ENCODE data around the gene TRHDE.
A peak's percentile ranks its signal among the peaks of the same experiment; 100 is the strongest.

Gene TRHDE

GRCh38 chr12:72318341-72318740, 46.2 kb downstream of the TRHDE start:
- no peak for DNase-seq

- no peak for DNase-seq
Measured at GRCh38 chr12:72323881-72324280, 51.7 kb downstream of the TRHDE start.

GRCh38 chr12:72330301-72330700, 58.1 kb downstream of the TRHDE start:
- no peak for DNase-seq

- DNase-seq, result no peak
Measured at GRCh38 chr12:72330784-72331183, 58.6 kb downstream of the TRHDE start.

- no peak for DNase-seq
Measured at GRCh38 chr12:72337382-72337781, 65.2 kb downstream of the TRHDE start.

GRCh38 chr12:72337946-72338345, 65.8 kb downstream of the TRHDE start:
- DNase-seq, result no peak

- no peak for DNase-seq
Measured at GRCh38 chr12:72338437-72338836, 66.3 kb downstream of the TRHDE start.

GRCh38 chr12:72346363-72346944, 74.3 kb downstream of the TRHDE start:
- DNase-seq, result peak; percentile 12

- no peak for DNase-seq
Measured at GRCh38 chr12:72349491-72349890, 77.3 kb downstream of the TRHDE start.

- no peak for DNase-seq
Measured at GRCh38 chr12:72359416-72359815, 87.2 kb downstream of the TRHDE start.

GRCh38 chr12:72365151-72365550, 93.0 kb downstream of the TRHDE start:
- no peak for DNase-seq

- no peak for DNase-seq
Measured at GRCh38 chr12:72366255-72366654, 94.1 kb downstream of the TRHDE start.

- DNase-seq, result no peak
Measured at GRCh38 chr12:72368298-72368697, 96.1 kb downstream of the TRHDE start.

GRCh38 chr12:72368719-72369422, 96.7 kb downstream of the TRHDE start:
- DNase-seq, result no peak

GRCh38 chr12:72369423-72369959, 97.3 kb downstream of the TRHDE start:
- no peak for DNase-seq

GRCh38 chr12:72380441-72380840, 108.3 kb downstream of the TRHDE start:
- DNase-seq, result no peak

GRCh38 chr12:72388322-72388721, 116.2 kb downstream of the TRHDE start:
- no peak for DNase-seq

- DNase-seq, result no peak
Measured at GRCh38 chr12:72390146-72390545, 118.0 kb downstream of the TRHDE start.

GRCh38 chr12:72406111-72406510, 133.9 kb downstream of the TRHDE start:
- no peak for DNase-seq

GRCh38 chr12:72432037-72432604, 160.0 kb downstream of the TRHDE start:
- no peak for DNase-seq

- DNase-seq, result no peak
Measured at GRCh38 chr12:72433298-72433697, 161.1 kb downstream of the TRHDE start.

GRCh38 chr12:72434999-72435398, 162.8 kb downstream of the TRHDE start:
- no peak for DNase-seq

GRCh38 chr12:72442217-72442616, 170.0 kb downstream of the TRHDE start:
- no peak for DNase-seq

GRCh38 chr12:72444125-72444524, 172.0 kb downstream of the TRHDE start:
- DNase-seq, result no peak

All from NCI-H2029 treated with DMSO at 0.1 percent for 48 hours (cell line).